Gastroesophageal sphincter (tissue), 4 donors: Measurements from ENCODE around the gene SNX13. TPM values are rescaled to one million over a fixed set of nuclear protein-coding genes. Genes with fewer than 3 reads are reported as not detected.

Experiments
- ATAC-seq: fragments of 150-250 bp; one replicate; pipeline ENCODE4 v1.9.1; 2016; ENCODE audit warnings: mild to moderate bottlenecking, moderate library complexity
- H3K27ac ChIP-seq, 4 donors: fragments of 200-600 bp; sonication (generic) in 3 of 4; 1 replicate in 3 of 4; 2 replicates in 1 of 4; pipeline ENCODE4 v1.5.1; 2016 to 2019
- H3K27me3 ChIP-seq: fragments of 200-600 bp; sonication (generic); one replicate; pipeline ENCODE4 v1.5.1; 2019
- H3K36me3 ChIP-seq, 2 donors: fragments of 200-600 bp; sonication (generic); one replicate each; pipeline ENCODE4 v1.5.1; 2019; ENCODE audit warnings: control low read depth in 1 of 2
- H3K4me1 ChIP-seq, 3 donors: fragments of 200-600 bp; sonication (generic); 1 replicate in 2 of 3; 2 replicates in 1 of 3; pipeline ENCODE4 v1.5.1; 2016 to 2019; ENCODE audit warnings: control low read depth in 2 of 3
- H3K4me3 ChIP-seq, 2 donors: fragments of 200-600 bp; sonication (generic); one replicate each; pipeline ENCODE4 v1.5.1; 2019; ENCODE audit warnings: mild to moderate bottlenecking in 1 of 2, moderate library complexity in 1 of 2
- H3K9me3 ChIP-seq, 3 donors: fragments of 200-600 bp; sonication (generic); one replicate each; pipeline ENCODE4 v1.5.1; 2017 to 2019; ENCODE audit warnings: control low read depth in 2 of 3
- EP300 ChIP-seq: sonication (generic); formaldehyde crosslinking; IDR thresholded peaks from one replicate; pipeline ENCODE4 v1.6.1; 2017; ENCODE audit warnings: antibody characterized with exemption, mild to moderate bottlenecking
- POLR2A ChIP-seq, 2 donors: fragments of 450-650 bp; IDR thresholded peaks; one replicate each; pipeline ENCODE4 v1.6.1; 2017; ENCODE audit warnings: antibody characterized with exemption in 2 of 2, mild to moderate bottlenecking in 2 of 2, moderate library complexity in 1 of 2
- POLR2AphosphoS5 ChIP-seq: sonication (generic); formaldehyde crosslinking; IDR thresholded peaks from one replicate; pipeline ENCODE4 v1.6.1; 2017; ENCODE audit warnings: antibody characterized with exemption
- WGBS, 2 donors: methylation state at CpG; one replicate each; pipeline ENCODE4 v1.1.5; 2018; ENCODE audit warnings: low coverage in 1 of 2; 5-methylcytosine and 5-hydroxymethylcytosine counted together
- total RNA-seq, 4 donors: library from RNA; depleted of rRNA; stranded (reverse); fragments of >200 nt; gene quantifications; one replicate each; pipeline ENCODE4 v1.1.0, GENCODE V29; 2016
- TF ChIP-seq, protein P1 (sequence below), 4 experiments: fragments of 200-600 bp in 2 of 4; fragments of 450-650 bp in 2 of 4; sonication (generic) in 1 of 4; IDR thresholded peaks; one replicate each; pipeline ENCODE4 v1.5.1; 2017 to 2019; ENCODE audit warnings: antibody characterized with exemption in 4 of 4, mild to moderate bottlenecking in 2 of 4, moderate library complexity in 2 of 4

Gene SNX13
- total RNA-seq, 4 donors from 2014 or later: 39.2 to 99.3 (median 57.0) TPM

DNA sequence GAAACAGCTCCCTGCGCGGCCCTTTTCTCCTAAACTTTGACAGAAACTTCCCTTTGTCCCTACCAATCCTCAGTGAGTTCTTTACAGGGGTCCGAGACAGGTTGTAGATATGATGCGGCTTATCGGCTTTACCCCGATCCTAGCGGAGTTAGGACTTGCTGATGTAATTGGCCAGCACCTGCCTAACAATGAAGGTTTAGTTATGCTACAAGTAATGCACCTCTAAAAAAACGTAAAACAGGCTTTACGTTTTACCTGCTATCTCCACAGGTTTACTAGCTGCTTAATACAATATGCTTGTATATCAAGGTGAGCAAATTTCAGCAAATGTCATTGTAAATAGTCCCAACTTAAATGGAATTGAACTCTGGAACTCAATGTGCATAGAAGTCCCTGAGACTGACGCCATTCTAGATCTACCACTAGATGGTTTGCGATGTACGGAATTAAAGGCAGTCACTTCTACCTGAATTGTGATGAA, 697 bp upstream of the SNX13 start:
- TF ChIP-seq EP300: no peak
- TF ChIP-seq, protein P1, sequence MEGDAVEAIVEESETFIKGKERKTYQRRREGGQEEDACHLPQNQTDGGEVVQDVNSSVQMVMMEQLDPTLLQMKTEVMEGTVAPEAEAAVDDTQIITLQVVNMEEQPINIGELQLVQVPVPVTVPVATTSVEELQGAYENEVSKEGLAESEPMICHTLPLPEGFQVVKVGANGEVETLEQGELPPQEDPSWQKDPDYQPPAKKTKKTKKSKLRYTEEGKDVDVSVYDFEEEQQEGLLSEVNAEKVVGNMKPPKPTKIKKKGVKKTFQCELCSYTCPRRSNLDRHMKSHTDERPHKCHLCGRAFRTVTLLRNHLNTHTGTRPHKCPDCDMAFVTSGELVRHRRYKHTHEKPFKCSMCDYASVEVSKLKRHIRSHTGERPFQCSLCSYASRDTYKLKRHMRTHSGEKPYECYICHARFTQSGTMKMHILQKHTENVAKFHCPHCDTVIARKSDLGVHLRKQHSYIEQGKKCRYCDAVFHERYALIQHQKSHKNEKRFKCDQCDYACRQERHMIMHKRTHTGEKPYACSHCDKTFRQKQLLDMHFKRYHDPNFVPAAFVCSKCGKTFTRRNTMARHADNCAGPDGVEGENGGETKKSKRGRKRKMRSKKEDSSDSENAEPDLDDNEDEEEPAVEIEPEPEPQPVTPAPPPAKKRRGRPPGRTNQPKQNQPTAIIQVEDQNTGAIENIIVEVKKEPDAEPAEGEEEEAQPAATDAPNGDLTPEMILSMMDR (IDR thresholded peaks at IDR 0.05): no peak
- 11 to 42% methylated on average over 5 to 11 of the region's 12 CpGs for WGBS, 2 donors
- ATAC-seq: no peak
- peak overlapping the region; percentile 62 to 92 for H3K4me3 ChIP-seq
- no peaks in the 10 kb centered on the region for H3K9me3 ChIP-seq
- H3K36me3 ChIP-seq: no peaks in the 10 kb centered on the region
- no peaks in the 10 kb centered on the region for H3K27me3 ChIP-seq
- H3K27ac ChIP-seq: peak overlapping the region; percentile 80 to 98 (median 96)
- peaks cover 0 to 44% (median 0%) of the 10 kb centered on the region in 3 donors for H3K4me1 ChIP-seq

DNA sequence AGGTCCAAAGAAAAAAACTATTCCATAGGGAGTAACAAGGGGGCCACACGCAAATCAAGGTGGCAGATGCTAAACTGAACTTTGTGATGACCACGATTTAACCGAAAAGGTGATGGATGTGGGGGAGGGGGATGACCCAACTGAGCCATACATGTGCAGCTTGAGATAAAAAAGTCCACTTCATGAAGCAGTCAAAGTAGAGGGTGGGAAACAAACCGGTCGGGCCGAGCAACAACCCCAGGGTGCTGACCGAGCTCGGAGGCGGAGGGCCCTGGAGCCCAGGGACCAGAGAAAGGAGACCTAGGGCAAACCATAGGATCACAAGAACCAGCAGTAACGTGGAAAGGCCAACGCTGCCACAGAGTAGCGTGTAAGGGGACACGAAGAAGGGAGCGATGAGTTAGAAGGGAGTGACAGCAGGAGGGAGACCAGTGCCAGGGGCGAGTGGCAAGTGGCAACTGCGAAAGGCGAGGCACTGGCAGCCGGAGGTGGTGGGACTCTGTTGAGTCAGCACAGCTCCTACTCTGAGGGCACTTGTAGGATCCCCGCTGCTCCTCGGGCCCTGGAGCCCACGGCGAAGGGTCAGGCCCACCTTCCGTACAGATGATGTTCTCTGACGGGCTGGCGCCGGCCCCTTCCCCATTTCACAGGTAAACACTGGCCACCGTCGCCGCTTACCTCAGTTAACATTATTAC, 540 bp downstream of the SNX13 start:
- Histone ChIP-seq H3K4me3 (peak overlapping the region; percentile 62 to 92), H3K4me1 (peaks cover 0 to 49% (median 0%) of the 10 kb centered on the region in 3 donors), H3K36me3 (no peaks in the 10 kb centered on the region), H3K9me3 (no peaks in the 10 kb centered on the region), H3K27ac (peak overlapping the region; percentile 80 to 98 (median 96)), H3K27me3 (no peaks in the 10 kb centered on the region)
- ATAC-seq: peak; percentile 70
- TF ChIP-seq EP300 (no peak), POLR2A (IDR thresholded peaks at IDR 0.05) (no peak), POLR2AphosphoS5 (no peak)
- TF ChIP-seq, protein P1 (IDR thresholded peaks at IDR 0.05): no peak
- WGBS, 2 donors: 0 to 2% methylated on average over 18 to 26 of the region's 29 CpGs

- H3K9me3 ChIP-seq: no peaks in the 10 kb centered on the region
- ATAC-seq: no peak
- no peaks in the 10 kb centered on the region for H3K36me3 ChIP-seq
- peaks cover 0 to 55% (median 0%) of the 10 kb centered on the region in 3 donors for H3K4me1 ChIP-seq
- TF ChIP-seq, protein P1 (IDR thresholded peaks at IDR 0.05): no peak
- no peak for TF ChIP-seq POLR2A (IDR thresholded peaks at IDR 0.05)
- no peak for TF ChIP-seq EP300
- no peak for TF ChIP-seq POLR2AphosphoS5
- no peaks in the 10 kb centered on the region for H3K27me3 ChIP-seq
- H3K27ac ChIP-seq: peak overlapping the region; percentile 80 to 98 (median 96)
- 2 to 3% methylated on average over 6 of the region's 6 CpGs for WGBS, 2 donors
- H3K4me3 ChIP-seq: peak overlapping the region; percentile 62 to 92
These were observed 1.1 kb downstream of the SNX13 start for GRCh38 chr7:17939211-17939605.

GRCh38 chr7:17937506-17938120, 2.7 kb downstream of the SNX13 start:
- Histone ChIP-seq H3K27me3 (no peaks in the 10 kb centered on the region), H3K4me3 (peak overlapping the region in 1 of 2 donors; percentile 92), H3K27ac (peak overlapping the region in 1 of 4 donors; percentile 22), H3K9me3 (no peaks in the 10 kb centered on the region), H3K4me1 (peaks cover 0 to 68% (median 0%) of the 10 kb centered on the region in 3 donors), H3K36me3 (no peaks in the 10 kb centered on the region)
- TF ChIP-seq, protein P1 (IDR thresholded peaks at IDR 0.05): no peak
- TF ChIP-seq POLR2A (IDR thresholded peaks at IDR 0.05) (no peak), EP300 (no peak), POLR2AphosphoS5 (no peak)
- 91 to 94% methylated on average over 1 to 2 of the region's 2 CpGs for WGBS, 2 donors
- ATAC-seq: no peak
